HS-5 (cell line): ENCODE data around the gene TTLL1.
A peak's percentile ranks its signal among the peaks of the same experiment; 100 is the strongest.

Source experiments
- DNase-seq: peaks from one replicate; pipeline ENCODE4 v3.0.0-alpha.2; 2012; ENCODE audit warnings: low read depth

Gene TTLL1

GRCh38 chr22:42993651-42994275 is 95.4 kb downstream of the TTLL1 start:
- DNase-seq = no peak

- DNase-seq = no peak
Measured at GRCh38 chr22:42992886-42993479, 96.2 kb downstream of the TTLL1 start.

GRCh38 chr22:42992092-42992491 is 97.1 kb downstream of the TTLL1 start:
- no peak for DNase-seq

GRCh38 chr22:42991010-42991651 is 98.1 kb downstream of the TTLL1 start:
- peak; percentile 88 for DNase-seq

- peak; percentile 83 for DNase-seq
Measured at GRCh38 chr22:42990131-42990838, 98.9 kb downstream of the TTLL1 start.
